BJ (cell line): Measurements from ENCODE around the gene IL17F. TPM values are rescaled to one million over a fixed set of nuclear protein-coding genes. Genes with fewer than 3 reads are reported as not detected.

Experiments used
- CTCF ChIA-PET: fragments of 350-600 bp; formaldehyde crosslinking; extraction: SDS; loops from one replicate; lab custom pipeline; 2021; ENCODE audit warnings: antibody characterized with exemption, inconsistent platforms; lab: Yijun Ruan, JAX
- POLR2A ChIA-PET: fragments of 300-600 bp; sonication (Branson Sonifier 250); formaldehyde crosslinking; extraction: SDS; loops from one replicate; lab custom pipeline; 2021; ENCODE audit warnings: antibody characterized with exemption; lab: Charles Lee
- DNase-seq: peaks from one replicate; pipeline ENCODE4 v3.0.0-alpha.2; 2011; ENCODE audit warnings: low read depth
- H3K27me3 ChIP-seq: 2 replicates; pipeline ENCODE4 v1.6.0; 2011; ENCODE audit warnings: low read length; ENCODE audit not compliant: control insufficient read depth, insufficient read depth
- H3K36me3 ChIP-seq: 2 replicates; pipeline ENCODE4 v1.5.1; 2011; ENCODE audit warnings: low read length; ENCODE audit not compliant: control insufficient read depth, insufficient read depth
- H3K4me3 ChIP-seq: 2 replicates; pipeline ENCODE4 v1.5.1; 2011; ENCODE audit warnings: low read depth, mild to moderate bottlenecking, control low read depth, low read length
- polyA plus RNA-seq: library from polyadenylated mRNA; depleted of rRNA; stranded (reverse); fragments of >200 nt; gene quantifications from 2 replicates; pipeline ENCODE4 v1.2.3, GENCODE V29; 2011
- TF ChIP-seq, protein P1 (sequence below): IDR thresholded peaks from 2 replicates; pipeline ENCODE4 v1.5.1; 2011; ENCODE audit warnings: low read depth, mild to moderate bottlenecking, control low read depth, inconsistent platforms, low read length, moderate library complexity; ENCODE audit not compliant: insufficient read depth

IL17F gene
- polyA plus RNA-seq, 1 experiment: not detected

DNA sequence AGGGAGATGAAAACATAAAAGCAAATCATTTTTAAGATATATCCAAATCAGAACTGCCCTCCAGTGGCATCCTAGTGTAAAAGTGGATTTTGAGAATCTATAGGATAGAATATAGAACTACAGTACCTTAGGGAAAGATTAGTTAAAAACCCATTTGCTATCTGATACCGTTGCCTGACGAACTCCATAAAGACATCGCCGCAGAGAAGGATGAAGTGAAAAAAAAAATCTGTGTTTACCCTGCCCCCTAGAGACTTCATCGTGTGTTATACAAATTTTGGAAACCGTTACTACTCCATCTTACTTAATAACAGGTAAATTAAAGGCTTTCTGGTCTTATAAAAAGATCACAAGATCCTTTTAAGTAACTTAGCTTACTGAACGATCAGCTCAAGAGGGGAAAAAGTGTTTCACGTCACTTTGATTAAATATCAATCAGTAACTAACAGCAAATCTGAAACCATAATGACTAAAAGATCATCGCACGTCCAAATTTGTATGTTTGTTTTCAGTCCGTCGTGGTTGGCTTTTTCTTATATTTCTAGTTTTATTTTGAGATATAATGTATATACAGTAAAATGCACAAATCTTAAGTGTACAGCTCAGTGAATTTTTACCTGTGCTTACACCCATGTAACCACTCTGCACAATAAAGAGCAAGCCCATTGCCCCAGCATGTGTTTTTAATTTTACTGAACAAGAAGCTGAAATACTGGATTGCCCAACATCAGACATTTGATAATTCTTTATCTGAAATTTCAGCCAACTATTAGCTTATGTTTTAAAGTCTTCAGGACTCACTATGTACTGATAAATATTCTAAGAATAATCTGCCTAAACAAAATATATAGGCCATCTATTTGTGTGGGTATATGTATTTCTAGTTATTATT, 41.1 kb upstream of the IL17F start:
- DNase-seq: no peak
- TF ChIP-seq, protein P1, sequence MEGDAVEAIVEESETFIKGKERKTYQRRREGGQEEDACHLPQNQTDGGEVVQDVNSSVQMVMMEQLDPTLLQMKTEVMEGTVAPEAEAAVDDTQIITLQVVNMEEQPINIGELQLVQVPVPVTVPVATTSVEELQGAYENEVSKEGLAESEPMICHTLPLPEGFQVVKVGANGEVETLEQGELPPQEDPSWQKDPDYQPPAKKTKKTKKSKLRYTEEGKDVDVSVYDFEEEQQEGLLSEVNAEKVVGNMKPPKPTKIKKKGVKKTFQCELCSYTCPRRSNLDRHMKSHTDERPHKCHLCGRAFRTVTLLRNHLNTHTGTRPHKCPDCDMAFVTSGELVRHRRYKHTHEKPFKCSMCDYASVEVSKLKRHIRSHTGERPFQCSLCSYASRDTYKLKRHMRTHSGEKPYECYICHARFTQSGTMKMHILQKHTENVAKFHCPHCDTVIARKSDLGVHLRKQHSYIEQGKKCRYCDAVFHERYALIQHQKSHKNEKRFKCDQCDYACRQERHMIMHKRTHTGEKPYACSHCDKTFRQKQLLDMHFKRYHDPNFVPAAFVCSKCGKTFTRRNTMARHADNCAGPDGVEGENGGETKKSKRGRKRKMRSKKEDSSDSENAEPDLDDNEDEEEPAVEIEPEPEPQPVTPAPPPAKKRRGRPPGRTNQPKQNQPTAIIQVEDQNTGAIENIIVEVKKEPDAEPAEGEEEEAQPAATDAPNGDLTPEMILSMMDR: peak; percentile 39
- ChIA-PET POLR2A (no interaction called here), CTCF (interaction anchor here (0.6 to 3.0 kb wide), 30 partner anchors 9 to 377 kb away, joined by 3 to 22 read pairs (median 5); partner anchors contain the start of gene PAQR8)
- Histone ChIP-seq H3K4me3 (peak overlapping the region; percentile 49), H3K27me3 (no peaks in the 10 kb centered on the region), H3K36me3 (peaks cover 2% of the 10 kb centered on the region; the same call in 1 of the 2 replicates)

DNA sequence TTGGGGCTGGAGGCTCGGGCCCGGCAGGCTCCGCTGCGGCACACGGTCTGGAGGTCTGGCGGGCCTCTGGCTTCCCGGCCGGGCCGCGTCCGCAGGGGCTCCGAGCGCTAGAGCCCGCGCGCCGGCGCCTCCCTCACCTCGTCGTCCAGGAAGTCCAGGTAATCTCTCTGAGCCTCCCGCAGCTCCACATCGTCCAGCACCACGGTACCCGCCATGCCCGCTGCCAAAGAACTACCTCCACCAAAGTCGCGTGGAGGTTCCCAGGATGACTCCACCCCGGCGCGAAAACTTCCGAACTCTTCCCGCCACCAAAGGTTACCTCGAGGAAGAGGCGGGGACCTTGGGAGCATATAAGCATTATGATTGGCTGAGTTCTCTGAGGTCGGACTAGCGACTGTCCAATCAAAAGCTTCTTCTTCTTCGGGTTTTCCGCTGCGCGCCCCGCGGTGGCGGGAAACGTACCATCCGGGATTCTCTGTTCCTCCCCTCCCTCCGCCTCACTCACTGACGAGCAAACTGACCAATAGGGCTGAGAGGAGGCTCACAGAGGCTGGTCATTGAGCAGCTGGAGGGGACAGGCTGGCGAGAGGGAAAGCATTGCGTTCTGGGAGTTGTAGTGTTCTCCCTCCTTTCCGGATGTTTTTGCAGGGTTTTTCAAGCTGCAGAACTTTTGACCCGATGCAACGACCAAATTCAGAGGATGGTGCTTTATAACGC, 40.3 kb upstream of the IL17F start, which contains the start of gene MCM3:
Gene MCM3 (minus strand): TSS at position 283 of the 717 bp plus-strand sequence. CDS start 68 bp downstream, at position 215.
- H3K4me3 ChIP-seq: peak within 1 kb of the TSS; percentile 81
- ChIA-PET CTCF (interaction anchor here (0.7 to 3.0 kb wide), 12 partner anchors 8 to 379 kb away, joined by 3 to 22 read pairs (median 6); no protein-coding TSS in a partner anchor), POLR2A (interaction anchor here (0.6 kb wide), 1 partner anchor 304 kb away, joined by 5 read pairs; no protein-coding TSS in a partner anchor)
- TF ChIP-seq, protein P1: peak; percentile 25; the same call in 1 of the 2 replicates
- peak; percentile 99 for DNase-seq
- no peaks in the 10 kb centered on the region for H3K27me3 ChIP-seq
- peaks cover 2% of the 10 kb centered on the region; the same call in 1 of the 2 replicates for H3K36me3 ChIP-seq

DNA sequence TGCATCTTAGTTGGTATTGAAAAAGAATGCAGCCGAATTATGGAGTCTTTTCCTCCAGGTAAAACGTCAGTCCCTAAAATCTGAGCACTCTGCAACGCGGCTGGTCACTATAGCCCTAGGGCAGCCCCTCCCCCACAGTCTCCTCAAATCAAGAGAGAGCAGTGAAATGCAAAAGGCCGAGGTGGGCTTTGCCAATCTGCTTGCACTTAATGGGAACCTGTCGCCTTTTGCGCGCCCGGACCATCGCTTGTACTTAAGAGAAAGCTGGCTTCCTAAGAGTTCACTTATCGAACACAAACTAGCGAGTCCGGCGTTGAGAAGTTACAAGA, 39.8 kb upstream of the IL17F start:
- ChIA-PET POLR2A (interaction anchor here (0.6 kb wide), 1 partner anchor 303 kb away, joined by 5 read pairs; no protein-coding TSS in a partner anchor), CTCF (interaction anchor here (0.6 to 3.0 kb wide), 5 partner anchors 20 to 379 kb away, joined by 3 to 11 read pairs (median 4); no protein-coding TSS in a partner anchor)
- H3K27me3 ChIP-seq: no peaks in the 10 kb centered on the region
- TF ChIP-seq, protein P1: no peak
- DNase-seq: no peak
- peak overlapping the region; percentile 81 for H3K4me3 ChIP-seq
- H3K36me3 ChIP-seq: peaks cover 4% of the 10 kb centered on the region

DNA sequence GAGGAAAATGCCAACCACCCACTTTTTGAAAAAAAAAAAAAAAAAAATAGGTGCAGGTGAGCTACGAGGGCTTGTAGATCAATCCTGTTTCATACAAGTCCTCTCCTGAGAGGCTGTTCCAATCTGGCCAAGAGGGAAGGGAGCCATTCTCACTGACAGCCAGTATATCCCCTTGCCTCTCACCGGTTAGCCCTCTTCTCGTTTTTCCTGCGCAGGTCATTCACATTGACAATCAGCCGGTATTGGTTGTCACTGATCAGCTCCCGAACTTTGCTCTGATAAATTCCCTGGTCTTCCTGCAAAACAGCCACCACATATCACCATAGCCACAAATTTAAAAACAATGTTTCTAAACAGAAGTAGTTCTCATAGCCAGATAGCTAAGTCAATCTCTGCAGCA, 38.8 kb upstream of the IL17F start:
- H3K27me3 ChIP-seq: no peaks in the 10 kb centered on the region
- peaks cover 6% of the 10 kb centered on the region for H3K36me3 ChIP-seq
- TF ChIP-seq, protein P1: no peak
- H3K4me3 ChIP-seq: no peak overlapping the region
- DNase-seq: no peak
- POLR2A ChIA-PET: no interaction called here
- CTCF ChIA-PET: interaction anchor here (0.9 to 2.2 kb wide), 5 partner anchors 15 to 380 kb away, joined by 3 to 8 read pairs (median 4); no protein-coding TSS in a partner anchor
